Measurements from ENCODE around the gene APOC3. TPM values are rescaled to one million over a fixed set of nuclear protein-coding genes. Genes with fewer than 3 reads are reported as not detected.

The APOC3 gene
- total RNA-seq, 3 donors from 2014 or later (not counting 1 experiment from before 2014, with no cell fraction given), result not detected

DNA sequence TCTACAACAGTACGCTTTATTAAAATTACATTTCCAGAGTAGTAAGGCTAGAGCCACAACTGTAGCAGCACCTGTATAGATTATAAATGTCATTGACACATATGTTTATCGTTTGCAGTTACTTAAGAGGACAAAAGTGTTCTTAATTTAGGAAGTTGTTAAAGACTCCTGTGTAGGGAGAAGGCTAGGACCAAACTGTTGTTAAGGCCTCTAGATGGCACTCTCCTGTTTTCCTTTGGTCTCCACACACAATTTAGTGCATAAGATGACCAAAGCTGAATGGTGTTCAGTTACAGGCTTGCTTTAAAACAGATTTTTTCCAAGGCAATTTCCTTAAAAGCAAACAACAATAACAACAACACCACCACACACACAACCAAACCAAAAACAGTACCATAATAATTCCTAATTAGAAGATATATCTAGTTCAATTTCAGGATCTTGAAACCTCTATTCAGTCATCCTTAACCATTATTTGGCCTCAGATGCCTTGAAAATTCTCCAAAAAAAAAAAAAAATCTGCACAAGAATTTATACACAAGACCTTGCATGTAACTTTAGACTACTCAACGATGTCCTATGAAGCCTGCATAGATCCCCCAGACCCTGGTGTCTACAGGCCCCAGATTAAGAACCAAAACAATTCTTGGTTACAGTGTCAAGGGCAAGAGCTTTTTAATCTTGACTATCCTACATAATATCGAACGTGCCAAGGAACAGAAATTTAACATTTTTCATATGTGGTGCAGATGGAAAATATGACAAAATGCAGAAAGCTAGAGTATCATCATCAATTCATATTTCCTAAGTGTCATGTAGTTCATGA is 50.3 kb downstream of the APOC3 start:
- no peaks in the 10 kb centered on the region for H3K4me1 ChIP-seq (ENCODE audit: control insufficient read depth, insufficient read depth, low read length)
- intact Hi-C loops (cut with micrococcal nuclease), result loop anchor here (1.0 to 10.0 kb wide), 2 partner anchors 226 to 345 kb away; no protein-coding TSS in a partner anchor
- H3K4me3 Mint-ChIP-seq, result no peak overlapping the region
- no peak overlapping the region for H3K4me3 ChIP-seq (ENCODE audit: low read length)
- H3K27me3 ChIP-seq (ENCODE audit: control insufficient read depth, insufficient read depth, low read length), result no peaks in the 10 kb centered on the region
- H3K9me3 Mint-ChIP-seq, result no peaks in the 10 kb centered on the region
- peaks cover 3% of the 10 kb centered on the region for H3K36me3 Mint-ChIP-seq
- DNase-seq (peak in 1 of 2 donors; percentile 78), ATAC-seq (peak; percentile 82 to 85 (median 83))
- H3K27ac ChIP-seq (ENCODE audit: low read length), result no peak overlapping the region
- H3K36me3 ChIP-seq (ENCODE audit: control insufficient read depth, insufficient read depth, low read length), result peaks cover 11% of the 10 kb centered on the region
- H3K27me3 Mint-ChIP-seq (ENCODE audit: low read depth in 2 of 2), result no peaks in the 10 kb centered on the region
- peaks cover 7% of the 10 kb centered on the region in 2 donors for H3K4me1 Mint-ChIP-seq
- WGBS (ENCODE audit: insufficient coverage), result 66% methylated on average over 4 of the region's 5 CpGs
- TF ChIP-seq, protein P1, sequence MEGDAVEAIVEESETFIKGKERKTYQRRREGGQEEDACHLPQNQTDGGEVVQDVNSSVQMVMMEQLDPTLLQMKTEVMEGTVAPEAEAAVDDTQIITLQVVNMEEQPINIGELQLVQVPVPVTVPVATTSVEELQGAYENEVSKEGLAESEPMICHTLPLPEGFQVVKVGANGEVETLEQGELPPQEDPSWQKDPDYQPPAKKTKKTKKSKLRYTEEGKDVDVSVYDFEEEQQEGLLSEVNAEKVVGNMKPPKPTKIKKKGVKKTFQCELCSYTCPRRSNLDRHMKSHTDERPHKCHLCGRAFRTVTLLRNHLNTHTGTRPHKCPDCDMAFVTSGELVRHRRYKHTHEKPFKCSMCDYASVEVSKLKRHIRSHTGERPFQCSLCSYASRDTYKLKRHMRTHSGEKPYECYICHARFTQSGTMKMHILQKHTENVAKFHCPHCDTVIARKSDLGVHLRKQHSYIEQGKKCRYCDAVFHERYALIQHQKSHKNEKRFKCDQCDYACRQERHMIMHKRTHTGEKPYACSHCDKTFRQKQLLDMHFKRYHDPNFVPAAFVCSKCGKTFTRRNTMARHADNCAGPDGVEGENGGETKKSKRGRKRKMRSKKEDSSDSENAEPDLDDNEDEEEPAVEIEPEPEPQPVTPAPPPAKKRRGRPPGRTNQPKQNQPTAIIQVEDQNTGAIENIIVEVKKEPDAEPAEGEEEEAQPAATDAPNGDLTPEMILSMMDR (IDR thresholded peaks at IDR 0.05), result peak; percentile 68
- H3K9me3 ChIP-seq (ENCODE audit: control insufficient read depth, insufficient read depth, low read length), result no peaks in the 10 kb centered on the region
- peak overlapping the region; percentile 4 to 62 for H3K27ac Mint-ChIP-seq

GRCh38 chr11:116881143-116881542 is 51.4 kb downstream of the APOC3 start:
- intact Hi-C loops (cut with micrococcal nuclease), result loop anchor here (10.0 kb wide), 1 partner anchor 344 kb away; no protein-coding TSS in a partner anchor

GRCh38 chr11:116882386-116882785 is 52.7 kb downstream of the APOC3 start:
- Mint-ChIP-seq H3K27me3 (ENCODE audit: low read depth in 2 of 2) (no peaks in the 10 kb centered on the region), H3K4me1 (peaks cover 7% of the 10 kb centered on the region in 2 donors), H3K36me3 (no peaks in the 10 kb centered on the region), H3K9me3 (no peaks in the 10 kb centered on the region), H3K4me3 (no peak overlapping the region), H3K27ac (no peak overlapping the region)
- intact Hi-C loops (cut with micrococcal nuclease), result loop anchor here (10.0 kb wide), 1 partner anchor 342 kb away; no protein-coding TSS in a partner anchor
- no peaks in the 10 kb centered on the region for H3K27me3 ChIP-seq (ENCODE audit: control insufficient read depth, insufficient read depth, low read length)
- ATAC-seq, result no peak
- peaks cover 5% of the 10 kb centered on the region for H3K36me3 ChIP-seq (ENCODE audit: control insufficient read depth, insufficient read depth, low read length)
- no peaks in the 10 kb centered on the region for H3K9me3 ChIP-seq (ENCODE audit: control insufficient read depth, insufficient read depth, low read length)
- H3K4me1 ChIP-seq (ENCODE audit: control insufficient read depth, insufficient read depth, low read length), result no peaks in the 10 kb centered on the region
- TF ChIP-seq, protein P1 (IDR thresholded peaks at IDR 0.05), result no peak
- DNase-seq, result no peak
- H3K27ac ChIP-seq (ENCODE audit: low read length), result no peak overlapping the region
- H3K4me3 ChIP-seq (ENCODE audit: low read length), result no peak overlapping the region

More at GRCh38 chr11:116881143-116881542, 51.4 kb downstream of the APOC3 start:
- TF ChIP-seq, protein P1 (IDR thresholded peaks at IDR 0.05), result no peak
- Mint-ChIP-seq H3K4me3 (no peak overlapping the region), H3K27me3 (ENCODE audit: low read depth in 2 of 2) (no peaks in the 10 kb centered on the region), H3K36me3 (no peaks in the 10 kb centered on the region), H3K4me1 (peaks cover 7% of the 10 kb centered on the region in 2 donors), H3K9me3 (no peaks in the 10 kb centered on the region), H3K27ac (peak overlapping the region in 1 of 2 donors; percentile 38)
- H3K4me1 ChIP-seq (ENCODE audit: control insufficient read depth, insufficient read depth, low read length), result no peaks in the 10 kb centered on the region
- WGBS (ENCODE audit: insufficient coverage), result 97% methylated on average over 6 of the region's 6 CpGs
- ATAC-seq (no peak), DNase-seq (no peak)
- peaks cover 2% of the 10 kb centered on the region for H3K36me3 ChIP-seq (ENCODE audit: control insufficient read depth, insufficient read depth, low read length)
- H3K27me3 ChIP-seq (ENCODE audit: control insufficient read depth, insufficient read depth, low read length), result no peaks in the 10 kb centered on the region
- H3K27ac ChIP-seq (ENCODE audit: low read length), result no peak overlapping the region
- no peaks in the 10 kb centered on the region for H3K9me3 ChIP-seq (ENCODE audit: control insufficient read depth, insufficient read depth, low read length)
- H3K4me3 ChIP-seq (ENCODE audit: low read length), result no peak overlapping the region

Other genes starting within 250 kb of the APOC3 start
- gene BUD13, start 56.9 kb upstream of the APOC3 start, total RNA-seq, result 10 to 100 TPM; 13.5 to 16.0 (median 13.7) TPM
- 100 to 1,000 TPM in 1 of 3 donors, 10 to 100 TPM in 2; 92.0 to 107 (median 92.6) TPM for gene ZPR1, start 41.9 kb upstream of the APOC3 start, total RNA-seq
- gene APOA5, start 38.0 kb upstream of the APOC3 start, total RNA-seq, result not detected
- gene APOA4, start 6.6 kb upstream of the APOC3 start, total RNA-seq, result not detected
- gene APOA1, start 7.7 kb downstream of the APOC3 start, total RNA-seq, result under 1 TPM in 2 of 3 donors, not detected in 1; 0.54 to 0.87 TPM

All from natural killer cell (primary cell).